Omental fat pad (tissue), 4 donors: ENCODE results near the gene TRPV4. TPM values are rescaled to one million over a fixed set of nuclear protein-coding genes. Genes with fewer than 3 reads are reported as not detected.

ENCODE experiments used
- ATAC-seq: fragments of 150-250 bp; one replicate; pipeline ENCODE4 v1.9.1; 2016; ENCODE audit warnings: mild to moderate bottlenecking, moderate library complexity; ENCODE audit not compliant: low FRiP score
- DNase-seq: peaks from one replicate; pipeline ENCODE4 v3.0.0-alpha.2; 2019; ENCODE audit warnings: low spot score
- CTCF ChIP-seq, 3 donors: fragments of 450-650 bp; IDR thresholded peaks; one replicate each; pipeline ENCODE4 v1.5.1; 2016 to 2017; ENCODE audit warnings: antibody characterized with exemption in 3 of 3, mild to moderate bottlenecking in 3 of 3, moderate library complexity in 2 of 3
- total RNA-seq, 4 donors: library from RNA; depleted of rRNA; stranded (reverse); fragments of >200 nt; gene quantifications; one replicate each; pipeline ENCODE4 v1.1.0, GENCODE V29; 2016

Gene TRPV4
- total RNA-seq, 4 donors from 2014 or later: 1.2 to 2.4 (median 1.6) TPM

- ATAC-seq (no peak), DNase-seq (no peak)
- TF ChIP-seq CTCF (IDR thresholded peaks at IDR 0.05): no peak
These were observed 17.2 kb downstream of the TRPV4 start for GRCh38 chr12:109815757-109816617.

GRCh38 chr12:109815225-109815624 is 18.0 kb downstream of the TRPV4 start:
- no peak for TF ChIP-seq CTCF (IDR thresholded peaks at IDR 0.05)
- ATAC-seq (no peak), DNase-seq (no peak)

GRCh38 chr12:109814600-109815150 is 18.5 kb downstream of the TRPV4 start:
- TF ChIP-seq CTCF (IDR thresholded peaks at IDR 0.05): no peak
- DNase-seq (no peak), ATAC-seq (no peak)

GRCh38 chr12:109813810-109814416 is 19.3 kb downstream of the TRPV4 start:
- DNase-seq: no peak
- TF ChIP-seq CTCF (IDR thresholded peaks at IDR 0.05): no peak
- ATAC-seq: no peak

- no peak for DNase-seq
- ATAC-seq: no peak
- no peak for TF ChIP-seq CTCF (IDR thresholded peaks at IDR 0.05)
These were observed 21.6 kb downstream of the TRPV4 start for GRCh38 chr12:109811624-109811995.

GRCh38 chr12:109810954-109811623 is 22.1 kb downstream of the TRPV4 start:
- ATAC-seq (no peak), DNase-seq (no peak)
- no peak for TF ChIP-seq CTCF (IDR thresholded peaks at IDR 0.05)
